ENCODE results near the gene ADH6. TPM values are rescaled to one million over a fixed set of nuclear protein-coding genes. Genes with fewer than 3 reads are reported as not detected.

Gene ADH6
- total and polyA plus RNA-seq, 2 of the 8 experiments (the other 6 are each of a cell fraction or from before 2014, with no cell fraction given), result not detected

DNA sequence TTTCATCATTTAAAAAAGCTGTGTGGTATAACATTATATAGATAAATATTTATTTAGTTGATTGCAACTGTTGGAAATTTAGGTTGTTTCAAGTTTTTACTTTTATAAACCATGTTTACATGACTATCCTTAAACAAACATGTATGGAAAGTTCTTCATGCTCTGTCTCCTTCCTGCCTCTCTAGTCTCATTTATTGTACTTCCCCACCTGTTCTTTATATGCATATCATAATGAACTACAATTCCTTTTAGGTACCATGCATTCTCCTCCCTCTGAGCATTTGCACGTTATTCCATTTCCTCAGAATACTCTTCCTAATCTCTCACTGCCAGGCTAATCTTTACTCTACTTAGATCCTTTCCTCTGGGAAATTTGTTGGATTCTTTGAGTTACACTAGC lies 16.9 kb upstream of the ADH6 start:
- H2AFZ ChIP-seq (ENCODE audit: low read length), result no peak overlapping the region
- ChIA-PET CTCF (ENCODE audit: partially characterized antibody) (no interaction called here), POLR2A (ENCODE audit: partially characterized antibody) (no interaction called here)
- no peak overlapping the region for H3K56ac ChIP-seq (replicated peaks; ENCODE audit: insufficient read length, low read depth, low read length)
- no peak overlapping the region for H3K4ac ChIP-seq (replicated peaks; ENCODE audit: insufficient read length, low read depth, low read length)
- no peak overlapping the region for H3K23ac ChIP-seq (ENCODE audit: insufficient read length)
- FAIRE-seq (no peak), DNase-seq (ENCODE audit: low read depth in 1 of 2, low spot score in 2 of 2) (no peak)
- H3K4me1 ChIP-seq (replicated peaks in 1 of 4; ENCODE audit: control insufficient read depth in 3 of 4, insufficient read depth in 4 of 4, low read length in 3 of 4), result no peaks in the 10 kb centered on the region
- no peak overlapping the region for H4K5ac ChIP-seq (ENCODE audit: insufficient read length, low read depth, low read length)
- no peak overlapping the region for H2BK12ac ChIP-seq (ENCODE audit: low read depth, low read length)
- no peak overlapping the region for H4K8ac ChIP-seq (ENCODE audit: extremely low read depth, insufficient read depth, low read length)
- no peaks in the 10 kb centered on the region for H3K79me1 ChIP-seq (ENCODE audit: low read depth, low read length)
- H4K20me1 ChIP-seq (replicated peaks in 1 of 2; ENCODE audit: control insufficient read depth in 1 of 2, insufficient read depth in 2 of 2, low read length in 2 of 2), result no peaks in the 10 kb centered on the region
- H4K91ac ChIP-seq (replicated peaks; ENCODE audit: insufficient read length, low read length), result no peak overlapping the region
- H2BK5ac ChIP-seq (ENCODE audit: low read depth, low read length), result no peak overlapping the region
- no peak overlapping the region for H2BK15ac ChIP-seq (ENCODE audit: low read length)
- no peak overlapping the region for H2BK20ac ChIP-seq (ENCODE audit: low read length)
- no peak overlapping the region for H3K4me3 ChIP-seq (ENCODE audit: extremely low read depth in 1 of 4, insufficient read depth in 2 of 4, low read depth in 3 of 4, low read length in 4 of 4)
- no peak overlapping the region for H3K18ac ChIP-seq (ENCODE audit: extremely low read depth, low read length)
- no peak overlapping the region for H3K27ac ChIP-seq (ENCODE audit: low read depth, low read length)
- H2AK5ac ChIP-seq (ENCODE audit: low read depth, low read length), result no peak overlapping the region
- no peaks in the 10 kb centered on the region for H3K79me2 ChIP-seq (ENCODE audit: control insufficient read depth in 1 of 2, insufficient read depth in 2 of 2, low read length in 2 of 2)
- 82% methylated on average over 1 of the region's 1 CpG; no CpG with 5 or more reads in 1 of the 2 experiments for WGBS, 2 experiments (ENCODE audit: extremely low coverage in 1 of 2, insufficient coverage in 1 of 2, insufficient read length in 1 of 2, insufficient replicate concordance in 2 of 2, low coverage in 1 of 2, low lambda C conversion rate in 2 of 2, missing lambda C conversion rate in 1 of 2)
- H2BK120ac ChIP-seq (replicated peaks; ENCODE audit: low read depth, low read length), result no peak overlapping the region
- no peaks in the 10 kb centered on the region for H3K36me3 ChIP-seq (ENCODE audit: control insufficient read depth in 2 of 4, insufficient read depth in 4 of 4, low read length in 3 of 4)
- H3K9me3 ChIP-seq (ENCODE audit: insufficient read depth in 2 of 2, low read depth in 1 of 2, low read length in 1 of 2), result peaks cover 0 to 5% of the 10 kb centered on the region in 2 experiments; a peak in 2 of 4 replicates
- no peaks in the 10 kb centered on the region for H3K23me2 ChIP-seq (ENCODE audit: low read depth, low read length)
- no peak overlapping the region for H3K4me2 ChIP-seq (ENCODE audit: insufficient read depth in 1 of 2, low read depth in 2 of 2, low read length in 2 of 2)
- H3K14ac ChIP-seq (ENCODE audit: insufficient read length), result no peak overlapping the region
- H3K9ac ChIP-seq (replicated peaks in 1 of 4; ENCODE audit: extremely low read depth in 1 of 4, low read depth in 3 of 4, low read length in 3 of 4), result no peak overlapping the region
- H3K27me3 ChIP-seq (replicated peaks in 1 of 4; ENCODE audit: control insufficient read depth in 3 of 4, extremely low read depth in 1 of 4, insufficient read depth in 3 of 4, low read length in 3 of 4), result no peaks in the 10 kb centered on the region
- TF ChIP-seq, protein P1, sequence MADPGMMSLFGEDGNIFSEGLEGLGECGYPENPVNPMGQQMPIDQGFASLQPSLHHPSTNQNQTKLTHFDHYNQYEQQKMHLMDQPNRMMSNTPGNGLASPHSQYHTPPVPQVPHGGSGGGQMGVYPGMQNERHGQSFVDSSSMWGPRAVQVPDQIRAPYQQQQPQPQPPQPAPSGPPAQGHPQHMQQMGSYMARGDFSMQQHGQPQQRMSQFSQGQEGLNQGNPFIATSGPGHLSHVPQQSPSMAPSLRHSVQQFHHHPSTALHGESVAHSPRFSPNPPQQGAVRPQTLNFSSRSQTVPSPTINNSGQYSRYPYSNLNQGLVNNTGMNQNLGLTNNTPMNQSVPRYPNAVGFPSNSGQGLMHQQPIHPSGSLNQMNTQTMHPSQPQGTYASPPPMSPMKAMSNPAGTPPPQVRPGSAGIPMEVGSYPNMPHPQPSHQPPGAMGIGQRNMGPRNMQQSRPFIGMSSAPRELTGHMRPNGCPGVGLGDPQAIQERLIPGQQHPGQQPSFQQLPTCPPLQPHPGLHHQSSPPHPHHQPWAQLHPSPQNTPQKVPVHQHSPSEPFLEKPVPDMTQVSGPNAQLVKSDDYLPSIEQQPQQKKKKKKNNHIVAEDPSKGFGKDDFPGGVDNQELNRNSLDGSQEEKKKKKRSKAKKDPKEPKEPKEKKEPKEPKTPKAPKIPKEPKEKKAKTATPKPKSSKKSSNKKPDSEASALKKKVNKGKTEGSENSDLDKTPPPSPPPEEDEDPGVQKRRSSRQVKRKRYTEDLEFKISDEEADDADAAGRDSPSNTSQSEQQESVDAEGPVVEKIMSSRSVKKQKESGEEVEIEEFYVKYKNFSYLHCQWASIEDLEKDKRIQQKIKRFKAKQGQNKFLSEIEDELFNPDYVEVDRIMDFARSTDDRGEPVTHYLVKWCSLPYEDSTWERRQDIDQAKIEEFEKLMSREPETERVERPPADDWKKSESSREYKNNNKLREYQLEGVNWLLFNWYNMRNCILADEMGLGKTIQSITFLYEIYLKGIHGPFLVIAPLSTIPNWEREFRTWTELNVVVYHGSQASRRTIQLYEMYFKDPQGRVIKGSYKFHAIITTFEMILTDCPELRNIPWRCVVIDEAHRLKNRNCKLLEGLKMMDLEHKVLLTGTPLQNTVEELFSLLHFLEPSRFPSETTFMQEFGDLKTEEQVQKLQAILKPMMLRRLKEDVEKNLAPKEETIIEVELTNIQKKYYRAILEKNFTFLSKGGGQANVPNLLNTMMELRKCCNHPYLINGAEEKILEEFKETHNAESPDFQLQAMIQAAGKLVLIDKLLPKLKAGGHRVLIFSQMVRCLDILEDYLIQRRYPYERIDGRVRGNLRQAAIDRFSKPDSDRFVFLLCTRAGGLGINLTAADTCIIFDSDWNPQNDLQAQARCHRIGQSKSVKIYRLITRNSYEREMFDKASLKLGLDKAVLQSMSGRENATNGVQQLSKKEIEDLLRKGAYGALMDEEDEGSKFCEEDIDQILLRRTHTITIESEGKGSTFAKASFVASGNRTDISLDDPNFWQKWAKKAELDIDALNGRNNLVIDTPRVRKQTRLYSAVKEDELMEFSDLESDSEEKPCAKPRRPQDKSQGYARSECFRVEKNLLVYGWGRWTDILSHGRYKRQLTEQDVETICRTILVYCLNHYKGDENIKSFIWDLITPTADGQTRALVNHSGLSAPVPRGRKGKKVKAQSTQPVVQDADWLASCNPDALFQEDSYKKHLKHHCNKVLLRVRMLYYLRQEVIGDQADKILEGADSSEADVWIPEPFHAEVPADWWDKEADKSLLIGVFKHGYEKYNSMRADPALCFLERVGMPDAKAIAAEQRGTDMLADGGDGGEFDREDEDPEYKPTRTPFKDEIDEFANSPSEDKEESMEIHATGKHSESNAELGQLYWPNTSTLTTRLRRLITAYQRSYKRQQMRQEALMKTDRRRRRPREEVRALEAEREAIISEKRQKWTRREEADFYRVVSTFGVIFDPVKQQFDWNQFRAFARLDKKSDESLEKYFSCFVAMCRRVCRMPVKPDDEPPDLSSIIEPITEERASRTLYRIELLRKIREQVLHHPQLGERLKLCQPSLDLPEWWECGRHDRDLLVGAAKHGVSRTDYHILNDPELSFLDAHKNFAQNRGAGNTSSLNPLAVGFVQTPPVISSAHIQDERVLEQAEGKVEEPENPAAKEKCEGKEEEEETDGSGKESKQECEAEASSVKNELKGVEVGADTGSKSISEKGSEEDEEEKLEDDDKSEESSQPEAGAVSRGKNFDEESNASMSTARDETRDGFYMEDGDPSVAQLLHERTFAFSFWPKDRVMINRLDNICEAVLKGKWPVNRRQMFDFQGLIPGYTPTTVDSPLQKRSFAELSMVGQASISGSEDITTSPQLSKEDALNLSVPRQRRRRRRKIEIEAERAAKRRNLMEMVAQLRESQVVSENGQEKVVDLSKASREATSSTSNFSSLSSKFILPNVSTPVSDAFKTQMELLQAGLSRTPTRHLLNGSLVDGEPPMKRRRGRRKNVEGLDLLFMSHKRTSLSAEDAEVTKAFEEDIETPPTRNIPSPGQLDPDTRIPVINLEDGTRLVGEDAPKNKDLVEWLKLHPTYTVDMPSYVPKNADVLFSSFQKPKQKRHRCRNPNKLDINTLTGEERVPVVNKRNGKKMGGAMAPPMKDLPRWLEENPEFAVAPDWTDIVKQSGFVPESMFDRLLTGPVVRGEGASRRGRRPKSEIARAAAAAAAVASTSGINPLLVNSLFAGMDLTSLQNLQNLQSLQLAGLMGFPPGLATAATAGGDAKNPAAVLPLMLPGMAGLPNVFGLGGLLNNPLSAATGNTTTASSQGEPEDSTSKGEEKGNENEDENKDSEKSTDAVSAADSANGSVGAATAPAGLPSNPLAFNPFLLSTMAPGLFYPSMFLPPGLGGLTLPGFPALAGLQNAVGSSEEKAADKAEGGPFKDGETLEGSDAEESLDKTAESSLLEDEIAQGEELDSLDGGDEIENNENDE (IDR thresholded peaks at IDR 0.05; ENCODE audit: insufficient replicate concordance, low read length), result no peak
